ENCODE data around the gene MCM3AP. TPM values are rescaled to one million over a fixed set of nuclear protein-coding genes. Genes with fewer than 3 reads are reported as not detected.

Gene MCM3AP
- total RNA-seq, 1 experiment from 2014 or later = 76.2 TPM

DNA sequence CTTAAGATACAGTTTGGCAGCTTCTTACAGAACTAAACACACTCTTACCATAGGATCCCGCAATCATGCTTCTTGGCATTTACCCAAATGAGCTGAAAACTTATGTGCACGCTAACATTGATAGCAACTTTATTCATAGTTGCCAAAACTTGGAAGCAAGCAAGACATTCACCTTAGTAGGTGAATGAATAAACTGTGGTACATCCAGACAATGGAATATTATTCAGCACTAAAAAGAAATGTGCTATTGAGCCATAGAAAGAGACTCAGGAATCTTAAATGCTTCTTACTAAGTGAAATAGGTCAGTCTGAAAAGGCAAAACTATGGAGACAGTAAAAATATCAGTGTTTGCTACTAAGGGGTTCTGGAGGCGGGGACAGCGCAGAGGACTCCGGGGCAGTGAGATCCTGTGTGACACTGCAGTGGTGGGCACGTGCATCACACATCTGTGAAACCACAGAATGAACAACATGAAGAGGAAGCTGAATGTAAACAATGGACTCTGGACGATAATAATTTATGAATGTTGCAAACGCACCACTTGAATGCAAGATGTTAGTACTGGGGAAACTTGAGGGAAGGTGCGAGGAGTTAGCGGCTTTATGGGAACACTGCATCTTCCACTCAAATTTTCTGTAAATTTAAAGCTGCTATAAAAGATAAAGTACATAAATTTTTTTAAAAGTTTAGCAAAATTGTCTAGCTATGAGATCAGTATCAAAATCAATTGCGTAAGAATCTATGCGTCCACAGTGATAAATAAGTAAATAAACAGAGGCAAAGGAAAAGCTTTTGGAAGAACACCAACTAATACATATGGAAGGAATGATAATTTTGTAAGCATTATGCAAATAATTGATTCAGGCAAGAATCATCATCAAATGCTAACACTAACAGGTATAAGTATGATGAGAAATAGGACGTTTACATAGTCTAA, 85.7 kb downstream of the MCM3AP start:
- in situ Hi-C loops (cut with HindIII; ENCODE audit: low pct_unique_long_range_greater_than_20kb, low sequenced_read_pairs) = no loop called here
- no peak for DNase-seq (ENCODE audit: low read depth)

DNA sequence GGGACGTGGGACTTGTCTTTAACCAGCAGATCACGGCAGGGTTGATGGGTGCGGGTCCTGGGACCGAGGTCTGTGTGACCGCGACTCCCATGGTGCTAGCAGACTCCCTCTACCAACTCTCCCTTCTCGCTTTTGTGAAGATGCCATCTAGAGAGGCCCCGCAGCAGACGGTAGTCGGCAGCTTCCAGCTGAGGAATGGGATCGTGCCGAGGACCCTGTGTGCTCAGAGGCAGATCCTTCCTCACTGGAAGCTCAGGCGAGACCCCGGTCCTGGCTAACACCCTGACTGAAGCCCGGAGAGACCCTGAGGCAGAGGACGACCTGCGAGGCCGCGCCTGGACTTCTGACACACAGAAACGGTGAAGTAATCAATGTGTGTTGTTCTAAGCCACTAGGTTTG, 88.7 kb downstream of the MCM3AP start:
- DNase-seq (ENCODE audit: low read depth) = no peak
- in situ Hi-C loops (cut with HindIII; ENCODE audit: low pct_unique_long_range_greater_than_20kb, low sequenced_read_pairs) = no loop called here

DNA sequence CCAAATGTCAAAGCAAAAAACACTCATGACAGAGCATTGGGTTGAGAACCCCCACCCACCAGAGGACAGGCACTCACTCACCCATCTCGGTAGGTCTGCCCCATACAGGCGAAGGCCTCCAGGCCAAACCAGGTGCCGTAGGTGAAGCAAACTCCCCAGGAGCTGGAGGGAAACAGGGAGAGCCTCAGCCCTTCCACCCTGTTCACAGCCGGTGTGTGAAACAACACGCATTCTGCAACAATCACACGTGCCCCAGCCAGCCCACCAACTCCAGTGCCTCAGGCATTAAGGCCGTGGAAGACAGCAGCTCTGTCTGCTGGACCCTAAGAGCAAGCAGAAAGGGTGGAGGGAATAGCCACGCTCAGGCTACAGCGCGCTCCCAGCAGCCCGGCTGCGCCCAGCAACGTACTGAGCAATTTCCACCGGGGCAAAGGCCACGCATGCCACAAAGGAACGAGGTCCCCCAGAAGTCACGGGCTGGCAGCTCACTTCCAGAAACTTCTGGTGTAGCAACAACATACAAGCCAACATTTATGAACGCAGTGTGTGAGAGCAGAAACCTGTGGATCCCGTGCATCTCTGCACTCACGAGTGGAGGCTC, 89.7 kb downstream of the MCM3AP start:
- in situ Hi-C loops (cut with HindIII; ENCODE audit: low pct_unique_long_range_greater_than_20kb, low sequenced_read_pairs) = no loop called here
- no peak for DNase-seq (ENCODE audit: low read depth)

DNA sequence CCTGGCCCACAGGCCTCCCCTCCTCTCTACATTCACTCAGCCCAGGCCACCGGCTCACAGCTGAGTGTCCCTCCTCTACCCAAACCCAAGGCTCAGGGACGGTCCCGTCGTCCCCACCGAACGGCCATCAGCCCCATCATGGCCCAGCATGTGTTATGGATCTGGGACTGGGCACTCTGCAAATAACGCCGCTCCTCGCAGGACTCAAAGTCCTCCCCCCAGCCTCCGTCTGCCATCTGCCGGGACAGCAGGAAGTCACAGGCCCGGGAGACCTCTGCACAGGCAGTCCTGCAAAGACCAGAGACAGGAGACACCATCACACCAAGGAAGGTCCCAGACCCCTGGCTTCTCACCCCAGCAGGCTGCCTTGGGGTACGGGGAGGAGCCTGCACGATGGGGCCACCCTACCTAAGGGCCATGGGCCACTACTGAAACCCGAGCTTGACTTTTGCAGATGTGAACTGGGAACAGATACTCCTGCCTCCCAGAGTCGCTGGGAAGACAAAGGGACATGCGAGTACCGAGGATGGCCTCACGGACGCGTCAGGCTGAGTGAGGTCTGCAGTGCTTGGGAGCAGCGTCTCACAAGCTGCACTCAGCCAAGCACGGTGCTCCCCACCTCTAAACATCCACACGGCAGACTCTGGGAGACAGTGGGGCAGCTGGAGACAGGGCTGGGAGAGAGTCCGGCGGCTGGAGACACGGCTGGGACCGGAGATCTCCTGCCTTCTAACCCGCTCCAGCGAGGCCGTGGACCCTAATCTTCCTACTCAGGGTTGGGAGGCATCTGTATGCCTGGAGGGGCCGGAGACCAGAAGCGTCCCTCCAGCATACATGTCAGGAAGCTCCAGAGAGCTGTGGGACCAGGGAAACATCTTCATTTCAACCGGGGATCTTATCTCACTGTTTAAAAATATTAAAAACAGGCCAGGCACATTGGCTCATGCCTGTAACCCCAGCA, 90.8 kb downstream of the MCM3AP start:
- in situ Hi-C loops (cut with HindIII; ENCODE audit: low pct_unique_long_range_greater_than_20kb, low sequenced_read_pairs) = no loop called here
- DNase-seq (ENCODE audit: low read depth) = no peak

DNA sequence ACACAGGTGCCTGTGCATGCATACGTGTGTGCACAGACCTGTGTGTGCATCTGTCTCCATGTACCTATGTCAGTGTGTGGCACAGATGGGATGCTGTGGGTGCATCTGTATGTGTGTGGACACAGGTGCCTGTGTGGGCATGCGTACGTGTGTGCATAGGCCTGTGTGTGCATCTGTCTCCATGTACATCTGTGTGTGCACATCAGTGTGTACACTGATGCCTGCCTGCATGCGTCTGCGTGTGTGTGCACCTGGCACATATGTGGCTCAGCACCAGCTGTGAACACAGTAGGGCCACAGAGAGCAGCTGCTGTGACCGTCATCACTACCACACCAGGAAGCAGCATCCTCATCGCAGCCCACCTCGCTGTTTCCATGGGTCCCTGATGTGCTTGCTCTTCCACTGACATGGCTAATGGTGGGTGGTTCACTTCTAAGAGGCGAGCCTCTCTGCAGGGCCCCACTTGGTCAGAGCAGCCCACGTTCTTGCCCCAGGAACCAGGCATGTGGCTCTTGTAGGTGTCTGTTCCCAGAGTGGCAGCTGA, 91.5 kb downstream of the MCM3AP start:
- no peak for DNase-seq (ENCODE audit: low read depth)
- in situ Hi-C loops (cut with HindIII; ENCODE audit: low pct_unique_long_range_greater_than_20kb, low sequenced_read_pairs) = no loop called here

DNA sequence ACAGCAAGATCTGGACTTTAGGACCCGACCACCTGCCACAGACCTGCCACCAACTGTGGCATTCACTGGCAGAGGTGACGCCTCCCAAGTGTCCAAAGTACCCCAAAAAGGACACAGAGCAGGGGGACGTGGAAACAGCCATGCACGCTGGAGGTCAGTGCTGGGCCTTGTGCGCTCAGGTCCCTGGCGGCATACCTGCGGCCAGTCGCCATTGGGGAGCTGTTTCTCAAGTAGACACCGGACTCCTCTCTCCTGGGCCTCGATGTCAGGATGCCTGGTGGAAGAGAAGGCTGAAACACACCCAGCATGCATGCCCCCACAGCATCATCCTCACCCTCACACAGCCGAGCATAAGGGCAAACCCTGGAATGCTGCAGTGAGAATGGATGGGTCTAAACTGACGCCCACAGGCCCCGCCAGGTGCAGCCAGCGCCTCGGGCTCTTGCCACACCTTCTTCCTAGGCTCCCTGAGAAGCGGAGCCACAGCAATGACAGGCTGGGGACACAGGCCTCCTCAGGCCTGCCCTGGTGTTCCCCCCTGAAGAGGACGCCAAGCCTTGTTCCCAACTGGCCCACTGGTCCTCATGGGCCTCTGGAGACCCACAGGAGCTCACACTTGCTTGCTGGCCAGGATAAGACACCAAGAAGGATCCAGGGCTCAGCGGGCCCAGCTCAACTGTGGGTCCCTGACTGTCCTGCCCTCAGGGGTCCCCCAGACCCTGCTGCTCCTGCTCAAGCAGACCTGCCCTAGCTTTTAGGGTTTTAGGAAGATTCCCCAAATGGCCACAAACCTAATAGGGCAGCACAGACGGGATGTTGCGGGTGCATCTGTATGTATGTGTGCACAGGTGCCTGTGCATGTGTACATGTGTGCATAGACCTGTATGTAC, 93.5 kb downstream of the MCM3AP start:
- in situ Hi-C loops (cut with HindIII; ENCODE audit: low pct_unique_long_range_greater_than_20kb, low sequenced_read_pairs) = no loop called here

DNA sequence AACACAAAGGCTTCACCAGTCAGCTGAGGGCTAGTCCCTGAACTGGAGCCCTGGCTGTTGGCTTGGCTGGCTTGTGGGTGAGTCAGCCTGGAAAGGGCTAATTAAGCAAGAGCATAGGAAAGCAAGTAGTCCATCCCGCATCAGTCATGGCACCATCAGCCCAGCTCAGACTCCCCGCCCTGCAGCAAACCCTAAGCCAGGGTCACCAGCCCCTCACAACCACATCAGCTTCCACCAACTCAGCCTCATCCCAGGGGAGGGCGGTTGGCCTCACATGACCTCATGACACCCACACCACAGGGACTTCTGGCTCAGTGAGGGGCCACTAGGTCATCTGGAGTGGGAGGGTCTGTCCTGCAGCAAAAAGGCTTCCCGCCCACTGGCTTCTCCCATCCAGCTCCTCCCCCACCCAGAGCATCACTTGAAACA, 94.1 kb downstream of the MCM3AP start:
- in situ Hi-C loops (cut with HindIII; ENCODE audit: low pct_unique_long_range_greater_than_20kb, low sequenced_read_pairs) = no loop called here
- peak; percentile 19 for DNase-seq (ENCODE audit: low read depth)

More for the DNA sequence above, 93.5 kb downstream of the MCM3AP start:
- DNase-seq (ENCODE audit: low read depth) = no peak

DNA sequence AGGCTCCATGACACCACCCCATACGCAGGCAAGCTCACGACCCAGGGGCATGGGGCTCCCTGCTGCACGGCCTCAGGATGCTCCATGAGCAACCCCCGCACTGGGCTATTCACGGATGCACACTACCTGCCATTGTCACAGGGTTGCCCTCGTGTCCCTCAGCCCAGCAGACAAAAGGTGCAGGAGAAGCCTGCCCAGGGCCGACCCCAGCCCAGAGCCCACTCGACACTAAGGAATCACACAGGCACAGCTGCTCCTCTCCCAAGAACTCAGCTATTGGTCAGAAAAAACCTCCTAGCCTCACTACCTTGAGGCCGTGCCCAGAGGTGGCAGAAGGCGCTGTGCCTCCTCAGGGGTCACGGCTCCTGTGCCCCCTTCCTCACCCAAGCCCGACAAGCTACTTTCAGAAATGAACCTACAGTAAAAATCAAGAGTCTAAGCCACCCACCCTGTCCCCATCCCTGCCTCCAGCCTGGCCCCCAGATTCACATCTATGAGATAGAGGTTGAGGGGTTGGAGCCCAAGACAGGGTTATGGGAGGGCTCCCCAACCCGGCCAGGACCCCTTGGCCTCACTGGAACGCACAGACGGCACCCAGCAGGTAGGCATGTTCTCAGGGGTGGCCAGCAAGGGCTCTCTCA, 94.8 kb downstream of the MCM3AP start:
- in situ Hi-C loops (cut with HindIII; ENCODE audit: low pct_unique_long_range_greater_than_20kb, low sequenced_read_pairs) = no loop called here

DNA sequence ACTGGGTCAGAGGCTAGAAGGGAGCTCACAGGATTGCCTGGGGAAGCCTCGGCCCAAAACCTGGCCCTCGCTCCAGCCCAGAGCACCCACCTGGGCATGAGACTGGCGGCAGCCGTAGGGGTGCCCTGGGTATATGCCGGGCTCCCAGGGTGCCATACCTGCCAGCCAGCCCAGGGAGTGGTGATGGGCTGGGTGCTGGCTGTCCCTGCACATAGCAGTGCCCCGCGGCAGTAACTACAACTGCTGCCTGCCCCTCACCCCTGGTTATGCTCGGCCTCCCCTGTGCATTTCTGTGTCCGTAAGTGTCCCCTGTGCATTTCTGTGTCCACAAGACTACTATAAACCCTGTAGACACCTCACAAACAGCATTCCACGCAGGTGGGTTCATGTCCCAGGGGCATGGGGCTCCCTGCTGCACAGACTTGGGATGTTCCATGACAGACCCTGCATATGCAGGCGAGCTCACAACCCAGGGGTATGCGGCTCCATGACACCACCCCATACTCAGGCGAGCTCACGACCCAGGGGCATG, 95.4 kb downstream of the MCM3AP start:
- in situ Hi-C loops (cut with HindIII; ENCODE audit: low pct_unique_long_range_greater_than_20kb, low sequenced_read_pairs) = no loop called here
- DNase-seq (ENCODE audit: low read depth) = no peak

More for the DNA sequence above, 94.8 kb downstream of the MCM3AP start:
- no peak for DNase-seq (ENCODE audit: low read depth)

DNA sequence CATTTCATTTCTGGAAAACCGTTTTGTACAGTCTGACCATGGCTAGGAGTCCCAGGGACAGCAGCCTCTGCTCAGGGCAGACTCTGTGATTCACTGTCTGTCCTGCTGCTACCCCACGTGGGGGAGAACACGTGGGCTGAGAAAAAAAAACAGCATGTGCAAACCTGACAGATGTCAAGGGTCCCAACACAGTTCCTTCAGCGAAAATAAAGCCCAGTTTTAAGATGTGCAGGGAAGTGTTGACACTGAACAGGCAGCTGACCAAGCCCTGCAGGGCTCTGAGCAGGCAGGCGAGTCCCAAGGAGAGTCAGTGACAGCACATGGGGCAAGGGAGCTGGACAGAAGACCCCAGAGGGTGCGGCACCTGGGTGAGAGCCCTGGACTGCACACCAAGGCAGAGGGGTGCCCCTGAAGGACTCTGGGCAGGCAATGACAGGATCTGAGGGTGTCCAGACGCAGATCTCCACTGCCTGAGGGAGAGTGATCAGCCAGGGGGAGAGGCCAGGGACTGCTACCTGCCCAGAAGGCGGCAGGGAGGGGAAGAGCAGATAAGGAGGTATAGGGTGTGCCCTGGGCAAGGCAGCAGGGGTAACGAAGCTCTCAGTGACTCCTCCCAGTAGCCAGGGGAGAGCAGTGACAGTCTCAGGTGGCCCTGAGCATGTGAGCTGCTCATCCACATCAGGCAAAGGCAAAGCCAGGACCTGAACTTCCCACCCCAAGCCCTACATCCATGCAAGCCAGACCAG, 96.0 kb downstream of the MCM3AP start:
- in situ Hi-C loops (cut with HindIII; ENCODE audit: low pct_unique_long_range_greater_than_20kb, low sequenced_read_pairs) = no loop called here
- DNase-seq (ENCODE audit: low read depth) = no peak

DNA sequence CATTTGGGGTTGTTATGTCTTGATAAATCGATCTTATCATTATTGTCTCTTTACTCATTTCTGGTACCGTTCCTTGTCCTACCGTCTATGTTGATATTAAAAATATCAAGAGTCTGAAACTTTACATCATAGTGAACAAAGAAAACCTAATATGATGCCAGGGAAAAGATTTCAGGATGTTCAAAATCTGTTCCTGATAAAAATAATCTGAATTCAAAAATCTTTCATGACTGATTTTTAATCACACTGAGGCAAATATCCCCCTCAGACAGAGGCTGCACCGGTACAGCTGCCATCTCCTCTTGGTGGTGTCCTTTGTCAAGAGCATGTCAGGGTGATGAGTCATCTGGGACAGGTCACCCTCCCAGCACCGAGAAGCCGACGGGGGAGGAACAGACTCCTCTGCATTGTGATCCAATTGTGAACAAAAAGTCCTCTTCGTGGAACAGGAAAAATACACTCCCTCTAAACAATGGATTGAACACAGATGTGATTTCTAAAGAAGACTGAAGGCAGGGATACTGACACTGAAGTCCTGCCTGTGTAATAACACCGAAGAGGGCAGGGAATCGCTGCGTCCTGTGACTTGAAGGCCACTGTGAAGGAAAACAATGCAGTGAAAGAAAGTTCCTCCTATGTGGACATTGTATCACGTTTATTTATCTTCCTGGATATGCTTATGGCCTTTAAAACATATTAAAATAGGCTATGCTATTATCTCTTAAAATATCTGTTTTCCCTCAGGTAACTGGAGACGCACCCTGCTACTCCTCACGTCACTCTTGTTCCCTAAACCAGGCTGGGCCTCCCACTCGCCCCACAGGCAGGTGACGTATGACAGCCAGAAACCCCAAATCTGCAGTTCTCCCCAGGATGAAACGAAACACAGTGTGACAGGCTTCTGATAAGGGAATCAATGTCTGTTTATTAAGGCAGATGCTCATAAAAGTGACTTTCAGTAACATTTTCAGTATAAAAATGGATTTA, 96.9 kb downstream of the MCM3AP start:
- in situ Hi-C loops (cut with HindIII; ENCODE audit: low pct_unique_long_range_greater_than_20kb, low sequenced_read_pairs) = no loop called here
- peak; percentile 54 for DNase-seq (ENCODE audit: low read depth)

DNA sequence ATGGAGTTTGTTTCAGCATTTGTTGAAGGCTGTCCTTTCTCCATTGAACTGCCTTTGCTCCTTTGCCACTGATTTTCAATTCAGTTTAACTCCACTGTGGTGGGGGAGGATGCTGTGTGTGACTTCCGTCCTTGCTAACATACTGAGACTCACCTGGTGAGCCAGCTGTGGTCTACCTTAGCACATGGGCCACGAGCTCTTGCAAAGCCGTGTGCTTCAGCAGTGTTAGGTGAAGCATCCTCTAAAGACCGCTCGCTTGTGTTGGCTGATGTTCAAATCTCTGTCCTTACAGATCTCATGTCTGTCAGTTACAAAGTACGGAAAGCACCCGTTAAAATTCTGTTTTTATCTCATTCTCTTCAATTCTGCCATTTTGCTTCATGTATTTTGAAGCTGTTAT, 97.6 kb downstream of the MCM3AP start:
- in situ Hi-C loops (cut with HindIII; ENCODE audit: low pct_unique_long_range_greater_than_20kb, low sequenced_read_pairs) = no loop called here

DNA sequence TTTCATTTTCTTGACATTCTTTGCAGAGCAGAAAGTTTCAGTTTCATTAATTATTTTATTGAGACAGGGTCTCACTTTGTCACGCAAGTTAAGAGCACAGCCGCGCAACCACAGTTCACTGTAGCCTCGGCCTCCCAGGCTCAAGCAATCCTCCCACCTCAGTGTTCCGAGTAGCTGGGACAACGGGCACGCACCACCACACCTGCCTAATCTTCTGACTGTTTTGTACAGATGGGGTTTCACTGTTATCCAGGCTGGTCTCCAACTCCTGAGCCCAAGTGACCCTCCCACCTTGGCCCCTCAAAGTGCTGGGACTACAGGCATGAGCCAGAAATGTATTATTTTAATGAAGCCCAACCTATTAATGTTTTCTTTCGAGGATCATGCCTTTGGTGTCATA, 98.2 kb downstream of the MCM3AP start:
- in situ Hi-C loops (cut with HindIII; ENCODE audit: low pct_unique_long_range_greater_than_20kb, low sequenced_read_pairs) = no loop called here
- no peak for DNase-seq (ENCODE audit: low read depth)

More for the DNA sequence above, 97.6 kb downstream of the MCM3AP start:
- DNase-seq (ENCODE audit: low read depth) = no peak

DNA sequence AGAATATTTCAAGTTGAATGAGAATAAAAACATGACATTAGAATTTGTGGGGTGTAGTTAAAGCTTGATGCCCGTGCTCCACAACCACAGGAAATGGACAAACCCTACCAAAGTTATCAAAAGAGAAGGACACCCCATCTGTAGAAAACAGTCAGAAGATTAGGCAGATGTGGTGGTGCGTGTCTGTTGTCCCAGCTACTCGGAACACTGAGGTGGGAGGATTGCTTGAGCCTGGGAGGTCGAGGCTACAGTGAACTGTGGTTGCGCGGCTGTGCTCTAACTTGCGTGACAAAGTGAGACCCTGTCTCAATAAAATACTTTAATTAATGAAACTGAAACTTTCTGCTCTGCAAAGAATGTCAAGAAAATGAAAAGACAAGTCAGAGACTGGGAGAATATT, 99.7 kb downstream of the MCM3AP start:
- no peak for DNase-seq (ENCODE audit: low read depth)
- in situ Hi-C loops (cut with HindIII; ENCODE audit: low pct_unique_long_range_greater_than_20kb, low sequenced_read_pairs) = no loop called here
